K562 (cell line): Measurements from ENCODE around the gene ZCCHC8. TPM values are rescaled to one million over a fixed set of nuclear protein-coding genes. Genes with fewer than 3 reads are reported as not detected.

Experiments used
- ATAC-seq: fragments of 200-7000 bp; cut with Tn5 transposase; 3 replicates; pipeline ENCODE4 v1.9.1; 2020; ENCODE audit warnings: moderate library complexity
- BruUV-seq: library from RNA; stranded (reverse); fragments of 400-500 nt; replicated peaks from 2 replicates; lab custom pipeline; 2021; lab: Mats Ljungman, UMichigan
- CTCF ChIA-PET: fragments of 300-600 bp; formaldehyde crosslinking; extraction: SDS; loops from one replicate; lab custom pipeline; 2021; ENCODE audit warnings: low intra/inter-chr PET ratio; lab: Yijun Ruan, JAX
- POLR2A ChIA-PET: fragments of 300-600, 350-650 bp; sonication (Branson Sonifier 250); formaldehyde crosslinking; extraction: SDS; loops from one replicate; lab custom pipeline; 2021; ENCODE audit warnings: antibody characterized with exemption, inconsistent platforms; lab: Yijun Ruan, JAX
- DNase-seq, 4 experiments: peaks; one replicate each; pipeline versions ENCODE4 v3.0.0 to v3.0.0-alpha.2; 2011 to 2018; ENCODE audit warnings: low spot score in 3 of 4, mixed read lengths in 3 of 4; ENCODE audit errors: extremely low read depth in 1 of 4
- FAIRE-seq: peaks from 2 replicates; lab custom pipeline; 2011; peaks lifted over from hg19 to GRCh38; lab: Jason Lieb, UNC
- H2AFZ ChIP-seq: 2 replicates; pipeline ENCODE4 v1.6.0; 2011; ENCODE audit warnings: low read depth, low read length, control low read depth, inconsistent platforms
- H3K27ac ChIP-seq: fragments of 200-600 bp; 3 replicates; pipeline ENCODE4 v1.8.0; 2011; ENCODE audit warnings: low read depth, mild to moderate bottlenecking, control low read depth, inconsistent platforms, low read length, moderate library complexity, mixed read lengths; ENCODE audit errors: extremely low read depth
- H3K27me3 ChIP-seq, 2 experiments: fragments of 300-600 bp in 1 of 2; 2 replicates in 1 of 2; 3 replicates in 1 of 2; pipeline versions ENCODE4 v1.6.0 to v1.8.0; 2011; ENCODE audit warnings: inconsistent platforms in 2 of 2, low read length in 2 of 2, mild to moderate bottlenecking in 1 of 2, mixed read lengths in 1 of 2, moderate library complexity in 1 of 2; ENCODE audit not compliant: control insufficient read depth in 2 of 2, insufficient read depth in 2 of 2
- H3K36me3 ChIP-seq: fragments of 300-600 bp; 3 replicates; pipeline ENCODE4 v1.8.0; 2011; ENCODE audit warnings: mild to moderate bottlenecking, low read length, inconsistent platforms; ENCODE audit not compliant: control insufficient read depth, insufficient read depth
- H3K4me1 ChIP-seq, 2 experiments: fragments of 200-600 bp in 1 of 2; replicated peaks in 1 of 2; 2 replicates in 1 of 2; 3 replicates in 1 of 2; pipeline versions ENCODE4 v1.5.1 to v1.8.0; 2011; ENCODE audit warnings: inconsistent platforms in 2 of 2, low read length in 2 of 2, mild to moderate bottlenecking in 1 of 2, mixed read lengths in 1 of 2, moderate library complexity in 1 of 2; ENCODE audit not compliant: control insufficient read depth in 2 of 2, insufficient read depth in 2 of 2
- H3K4me2 ChIP-seq: 2 replicates; pipeline ENCODE4 v1.6.1; 2011; ENCODE audit warnings: low read length, control low read depth, inconsistent platforms, mixed read lengths; ENCODE audit not compliant: insufficient read depth
- H3K4me3 ChIP-seq: fragments of 200-600 bp; sonication (generic), shearing (Covaris generic); 2 replicates; pipeline ENCODE4 v1.5.1; 2016; ENCODE audit warnings: control low read depth, inconsistent platforms
- H3K79me2 ChIP-seq: fragments of 200-600 bp; 3 replicates; pipeline ENCODE4 v1.8.0; 2011; ENCODE audit warnings: low read length, inconsistent platforms; ENCODE audit not compliant: control insufficient read depth, insufficient read depth
- H3K9ac ChIP-seq, 2 experiments: 2 replicates each; pipeline versions ENCODE4 v1.6.0 to v1.6.1; 2011; ENCODE audit warnings: low read depth in 2 of 2, low read length in 2 of 2, control low read depth in 1 of 2, inconsistent platforms in 1 of 2, mild to moderate bottlenecking in 1 of 2, mixed read lengths in 1 of 2; ENCODE audit not compliant: insufficient read depth in 1 of 2
- H3K9me1 ChIP-seq: one replicate; pipeline ENCODE4 v1.6.0; 2011; ENCODE audit warnings: inconsistent platforms, mild to moderate bottlenecking, low read length, moderate library complexity; ENCODE audit not compliant: control insufficient read depth, insufficient read depth
- H3K9me3 ChIP-seq: replicated peaks from 2 replicates; pipeline ENCODE4 v1.5.1; 2011; ENCODE audit warnings: low read depth, low read length, inconsistent platforms; ENCODE audit not compliant: control insufficient read depth, insufficient read depth
- H4K20me1 ChIP-seq: replicated peaks from 2 replicates; pipeline ENCODE4 v1.6.1; 2011; ENCODE audit warnings: low read length, inconsistent platforms, mixed read lengths; ENCODE audit not compliant: control insufficient read depth, insufficient read depth
- CCNT2 ChIP-seq: IDR thresholded peaks from 2 replicates; pipeline ENCODE4 v1.6.1; 2011; ENCODE audit warnings: borderline replicate concordance, low read depth, mild to moderate bottlenecking, moderate library complexity, mixed read lengths, low read length; ENCODE audit not compliant: insufficient read length; ENCODE audit errors: extremely low read depth
- DNMT1 ChIP-seq: fragments of 450-650 bp; IDR thresholded peaks from 2 replicates; pipeline ENCODE4 v1.6.1; 2016; ENCODE audit warnings: antibody characterized with exemption, mild to moderate bottlenecking
- MAZ ChIP-seq, 2 experiments: fragments of 450-650 bp in 1 of 2; sonication (generic) in 1 of 2; formaldehyde crosslinking; IDR thresholded peaks in 1 of 2; conservative IDR thresholded peaks in 1 of 2; 2 replicates each; pipeline versions ENCODE4 v1.4.0 to v1.5.0; 2020; ENCODE audit warnings: mild to moderate bottlenecking in 1 of 2, missing genetic modification reagents in 1 of 2
- NBN ChIP-seq: fragments of 450-650 bp; IDR thresholded peaks from 2 replicates; pipeline ENCODE4 v1.6.1; 2016; ENCODE audit warnings: low read depth, mild to moderate bottlenecking
- NCOA6 ChIP-seq: fragments of 450-650 bp; IDR thresholded peaks from 2 replicates; pipeline ENCODE4 v1.6.1; 2017; ENCODE audit warnings: mild to moderate bottlenecking
- NFE2 ChIP-seq: IDR thresholded peaks from 2 replicates; pipeline ENCODE4 v1.6.1; 2014; ENCODE audit warnings: antibody characterized with exemption, low read depth
- NKRF ChIP-seq: fragments of 450-650 bp; IDR thresholded peaks from 2 replicates; pipeline ENCODE4 v1.6.1; 2016; ENCODE audit warnings: borderline replicate concordance
- RAD21 ChIP-seq, 2 experiments: fragments of 250-450 bp in 1 of 2; fragments of 450-650 bp in 1 of 2; sonication (Bioruptor Pico) in 1 of 2; formaldehyde crosslinking in 1 of 2; IDR thresholded peaks in 1 of 2; conservative IDR thresholded peaks in 1 of 2; 2 replicates each; pipeline versions ENCODE4 v1.4.0 to v1.8.0; 2020 to 2022; ENCODE audit warnings: mild to moderate bottlenecking in 2 of 2, moderate library complexity in 1 of 2
- RBFOX2 ChIP-seq: fragments of 200-400 bp; formaldehyde crosslinking; IDR thresholded peaks from 2 replicates; pipeline ENCODE4 v1.6.1; 2017; ENCODE audit warnings: low read depth, mild to moderate bottlenecking, low read length, moderate library complexity
- RBM25 ChIP-seq: fragments of 200-400 bp; formaldehyde crosslinking; IDR thresholded peaks from 2 replicates; pipeline ENCODE4 v1.6.1; 2018; ENCODE audit warnings: low read length, low read depth, moderate library complexity; ENCODE audit not compliant: severe bottlenecking
- SNAPC5 ChIP-seq: fragments of 250-450 bp; sonication (Bioruptor Pico); IDR thresholded peaks from 2 replicates; pipeline ENCODE4 v1.8.0; 2021; ENCODE audit warnings: moderate library complexity, mild to moderate bottlenecking, inconsistent platforms
- USF1 ChIP-seq: sonication (generic); formaldehyde crosslinking; IDR thresholded peaks from 2 replicates; pipeline ENCODE4 v1.9.0; 2022; ENCODE audit warnings: mild to moderate bottlenecking, missing genetic modification reagents
- ZNF197 ChIP-seq: fragments of 200-800 bp; sonication (Bioruptor generic); IDR thresholded peaks from 2 replicates; pipeline ENCODE4 v1.6.1; 2016; ENCODE audit warnings: low read depth, missing genetic modification characterization, missing compliant biosample characterization
- ZNF668 ChIP-seq: fragments of 250-450 bp; sonication (Bioruptor Pico); IDR thresholded peaks from 2 replicates; pipeline ENCODE4 v1.8.0; 2022; ENCODE audit warnings: mild to moderate bottlenecking, inconsistent platforms
- ZNF699 ChIP-seq: fragments of 250-450 bp; sonication (Bioruptor Pico); IDR thresholded peaks from 2 replicates; pipeline ENCODE4 v1.8.0; 2021; ENCODE audit warnings: mild to moderate bottlenecking, moderate library complexity; ENCODE audit not compliant: insufficient replicate concordance
- ZNF707 ChIP-seq: fragments of 250-450 bp; sonication (Bioruptor Pico); conservative IDR thresholded peaks from 2 replicates; pipeline ENCODE4 v1.8.0; 2022; ENCODE audit warnings: inconsistent platforms, mild to moderate bottlenecking, moderate library complexity
- WGBS: fragments of 100-300 bp; shearing (Covaris generic); methylation state at CpG from one replicate; pipeline ENCODE4 v1.1.6; 2016; ENCODE audit warnings: low coverage, mixed read lengths; ENCODE audit not compliant: insufficient coverage; ENCODE audit errors: missing lambda C conversion rate; 5-methylcytosine and 5-hydroxymethylcytosine counted together
- in situ Hi-C: fragments of 300-500 bp; cut with MboI; formaldehyde crosslinking; loops from 4 replicates; pipeline ENCODE4 v1.15.0; 2018; ENCODE audit warnings: inconsistent platforms, mixed read lengths
- intact Hi-C: fragments of 100-400 bp; cut with micrococcal nuclease; formaldehyde crosslinking; loops from 2 replicates; pipeline ENCODE4 v1.14.2; 2022
- polyA plus RNA-seq, 8 experiments: library from polyadenylated mRNA; depleted of rRNA in 4 of 8; stranded (reverse) in 5 of 8; unstranded in 3 of 8; fragments of >200 nt; fragmentation: Nextera tagmentation in 2 of 8; fragmentation: Illumina TruSeq in 1 of 8; extraction: Ambion mirVana in 2 of 8; extraction: Trizol in 1 of 8; gene quantifications; 2 replicates each; pipeline versions ENCODE4 v1.2.1 to v1.2.3, GENCODE V29; 2011 to 2014; ENCODE audit warnings: inconsistent platforms in 1 of 8, missing spikeins in 1 of 8
- total RNA-seq, 7 experiments: library from RNA; depleted of rRNA in 6 of 7; stranded (reverse); fragments of >200 nt in 6 of 7; fragmentation: Illumina TruSeq in 2 of 7; extraction: Trizol in 2 of 7; gene quantifications; 2 replicates each; pipeline versions ENCODE4 v1.2.1 to v1.2.3, GENCODE V29; 2011 to 2021; ENCODE audit warnings: low replicate concordance in 1 of 7

The ZCCHC8 gene
- total and polyA plus RNA-seq, 9 of the 15 experiments (the other 6 are each of a cell fraction or from before 2014, with no cell fraction given), result 14.8 to 50.9 (median 34.1) TPM

GRCh38 chr12:122422730-122423257 lies 77.9 kb downstream of the ZCCHC8 start (continued):
- TF ChIP-seq ZNF707 (CRISPR knock-in tag) (no peak), USF1 (CRISPR knock-in tag) (no peak), NBN (no peak), NCOA6 (no peak), DNMT1 (no peak), ZNF699 (CRISPR knock-in tag) (no peak), CCNT2 (no peak)

DNA sequence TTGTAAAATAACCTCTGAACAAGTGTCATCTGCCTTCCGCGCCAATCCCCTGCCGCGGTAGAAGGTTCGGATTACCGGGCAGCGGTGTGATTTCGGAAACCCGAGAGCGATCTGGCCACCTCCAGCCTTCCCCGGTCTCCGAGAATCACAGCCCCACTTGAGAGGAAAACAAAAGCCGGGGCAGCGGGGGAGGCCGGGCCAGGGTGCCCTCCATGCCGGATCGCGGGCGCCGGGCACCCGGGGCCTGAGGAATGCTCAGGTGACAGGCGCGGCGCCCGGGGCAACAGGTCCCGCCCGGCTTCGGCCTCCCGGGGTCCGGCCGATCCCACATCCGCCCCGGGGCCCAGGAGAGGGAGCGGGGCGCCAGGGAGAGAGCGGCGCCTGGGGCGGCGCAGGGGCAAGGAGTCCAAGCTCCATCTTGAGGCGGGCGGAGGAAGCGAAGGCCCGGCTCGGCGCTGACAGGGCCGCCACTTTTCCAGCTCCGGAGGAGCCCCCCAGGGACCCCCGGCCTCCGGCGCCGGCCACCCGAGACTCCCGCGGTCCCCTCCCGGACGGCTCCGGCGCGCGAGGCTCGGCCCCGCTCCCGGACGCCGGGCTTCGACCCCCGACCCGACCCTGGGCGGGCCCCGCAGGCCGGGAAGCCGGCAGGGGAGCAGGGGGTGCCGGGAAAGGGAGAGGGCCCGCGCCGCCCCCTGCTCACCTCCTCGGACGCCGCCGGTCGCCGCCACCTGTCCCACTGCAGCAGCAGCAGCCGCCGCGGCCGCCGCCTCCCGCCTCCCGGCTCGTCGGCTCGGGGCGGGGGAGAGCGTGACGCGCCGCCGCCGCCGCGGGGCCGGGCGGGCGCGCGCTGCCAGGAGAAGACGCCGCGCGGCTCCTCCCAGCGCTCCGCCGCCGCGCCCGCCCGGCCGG lies 78.7 kb downstream of the ZCCHC8 start, which contains the start of gene CLIP1:
TSS of gene CLIP1 (minus strand) at position 849 of the 909 bp plus-strand sequence. CDS start 42,217 bp downstream, outside the sequence.
- intact Hi-C loops (loop anchor here (1.0 to 5.0 kb wide), 3 partner anchors 22 to 90 kb away; no protein-coding TSS in a partner anchor), in situ Hi-C loops (no loop called here)
- peak within 1 kb of the TSS; percentile 72 for H3K4me3 ChIP-seq
- H3K4me1 ChIP-seq, result peaks cover 26 to 31% of the 10 kb centered on the region in 2 experiments
- POLR2A ChIA-PET, result interaction anchor here (0.6 to 4.6 kb wide), 9 partner anchors 9 to 975 kb away, joined by 3 to 30 read pairs (median 3); no protein-coding TSS in a partner anchor
- peak within 1 kb of the TSS; percentile 85 to 96 for H3K9ac ChIP-seq
- DNase-seq (peak; percentile 71 to 84 (median 76)), ATAC-seq (peak; percentile 87), FAIRE-seq (no peak)
- BruUV-seq, result no TSS peak
- H3K27ac ChIP-seq, result peak within 1 kb of the TSS; percentile 80
- H2AFZ ChIP-seq, result peak within 1 kb of the TSS; percentile 98
- no peaks in the 10 kb centered on the region for H3K9me1 ChIP-seq
- peak within 1 kb of the TSS; percentile 95 for H3K4me2 ChIP-seq
- no peaks in the 10 kb centered on the region for H3K36me3 ChIP-seq
- CTCF ChIA-PET, result interaction anchor here (0.6 to 1.6 kb wide), 3 partner anchors 22 to 85 kb away, joined by 3 to 12 read pairs (median 6); no protein-coding TSS in a partner anchor
- H3K9me3 ChIP-seq, result no peaks in the 10 kb centered on the region
- no peaks in the 10 kb centered on the region for H4K20me1 ChIP-seq
- H3K79me2 ChIP-seq, result peaks cover 44% of the 10 kb centered on the region
- H3K27me3 ChIP-seq, result no peaks in the 10 kb centered on the region
- WGBS, result under 1% methylated on average over 46 of the region's 118 CpGs
- TF ChIP-seq ZNF668 (no peak), NFE2 (no peak; the same call in 1 of the 2 replicates), NKRF (no peak), RBM25 (peak; percentile 14), RBFOX2 (peak; percentile 91), ZNF197 (no peak), RAD21 (CRISPR knock-in tag; conservative IDR thresholded peaks at IDR 0.05 in 1 of 2, IDR thresholded peaks at IDR 0.05 in 1 of 2) (peak; percentile 64 to 68), MAZ (CRISPR knock-in tag; conservative IDR thresholded peaks at IDR 0.05 in 1 of 2, IDR thresholded peaks at IDR 0.05 in 1 of 2) (peak; percentile 25 to 75; a peak in 3 of 4 replicates), SNAPC5 (CRISPR knock-in tag) (no peak)
